ENCODE results near the gene GDAP1L1. TPM values are rescaled to one million over a fixed set of nuclear protein-coding genes. Genes with fewer than 3 reads are reported as not detected.

GDAP1L1 gene
- not detected in 2 replicates for total RNA-seq

GRCh38 chr20:44247131-44247571, at the start of gene GDAP1L1:
Gene GDAP1L1 (plus strand): TSS chr20:44247308. CDS start chr20:44247335, 27 bp downstream.

GRCh38 chr20:44210406-44211176, 36.5 kb upstream of the GDAP1L1 start, which contains the start of gene OSER1:
Gene OSER1 (minus strand): TSS chr20:44210771. CDS start chr20:44206957, 3,814 bp downstream.

GRCh38 chr20:44310664-44311639, 63.8 kb downstream of the GDAP1L1 start, which contains the start of gene FITM2:
Gene FITM2 (minus strand): TSS chr20:44311202. CDS start chr20:44311148, 54 bp downstream.

Other genes starting within 250 kb of the GDAP1L1 start
- 0.22 TPM in 1 of 2 replicates, not detected in the other for gene JPH2, start 60.1 kb upstream of the GDAP1L1 start, total RNA-seq
- 39.3 and 40.7 TPM in 2 replicates for gene OSER1, start 36.5 kb upstream of the GDAP1L1 start, total RNA-seq
- 6.8 and 7.6 TPM in 2 replicates for gene FITM2, start 63.9 kb downstream of the GDAP1L1 start, total RNA-seq
- not detected in 2 replicates for gene R3HDML, start 89.7 kb downstream of the GDAP1L1 start, total RNA-seq
- gene HNF4A, start 108.4 kb downstream of the GDAP1L1 start, total RNA-seq: not detected in 2 replicates
- gene TTPAL, start 228.6 kb downstream of the GDAP1L1 start, total RNA-seq: 2.3 and 4.4 TPM in 2 replicates

Data from dermis lymphatic vessel endothelial cell (primary cell).